Left kidney (tissue), 8 donors: ENCODE results near the gene USP2. TPM values are rescaled to one million over a fixed set of nuclear protein-coding genes. Genes with fewer than 3 reads are reported as not detected.

Experiments
- DNase-seq: peaks from one replicate; pipeline ENCODE4 v3.0.0-alpha.2; 2013
- long read RNA-seq, 8 donors: transcript quantifications; one replicate each; lab custom pipeline, GENCODE V29; 2026
- polyA plus RNA-seq: library from polyadenylated mRNA; unstranded; fragments of 120-200 nt; gene quantifications from one replicate; pipeline ENCODE4 v1.2.1, GENCODE V29; 2013; ENCODE audit not compliant: insufficient read length

USP2 gene
- polyA plus RNA-seq: 10.4 TPM
- long read RNA-seq, donor 1, partial matches to known transcripts: 0 of 2 reads
- long read RNA-seq, donor 1, other reads (novel, unspliced or antisense): 0 of 2 reads
- long read RNA-seq, donor 2, partial matches to known transcripts: 0 of 2 reads
- long read RNA-seq, donor 2, other reads (novel, unspliced or antisense): 0 of 2 reads
- long read RNA-seq, donor 3, partial matches to known transcripts: 0 of 3 reads
- long read RNA-seq, donor 3, other reads (novel, unspliced or antisense): 0 of 3 reads
- long read RNA-seq, donor 4: 0 reads
- long read RNA-seq, donor 5: 0 reads
- long read RNA-seq, donor 6, partial matches to known transcripts: 0 of 1 reads
- long read RNA-seq, donor 6, other reads (novel, unspliced or antisense): 0 of 1 reads
- long read RNA-seq, donor 7, partial matches to known transcripts: 0 of 2 reads
- long read RNA-seq, donor 7, other reads (novel, unspliced or antisense): 0 of 2 reads
- long read RNA-seq, donor 8: 0 reads

- peak; percentile 95 for DNase-seq
These were observed at the start of gene USP2 for GRCh38 chr11:119381181-119381988. Gene USP2, minus strand, starts transcription at chr11:119381690. Its CDS starts 8,210 bp downstream, at chr11:119373480.

GRCh38 chr11:119427279-119427678 lies 45.8 kb upstream of the USP2 start:
- no peak for DNase-seq

- no peak for DNase-seq
These were observed 44.7 kb upstream of the USP2 start for GRCh38 chr11:119426142-119426541.

GRCh38 chr11:119424775-119425174 lies 43.3 kb upstream of the USP2 start:
- DNase-seq: no peak

- DNase-seq: no peak
These were observed 42.8 kb upstream of the USP2 start for GRCh38 chr11:119424276-119424675.

GRCh38 chr11:119423509-119424254 lies 42.2 kb upstream of the USP2 start:
- no peak for DNase-seq

GRCh38 chr11:119422809-119423508 lies 41.5 kb upstream of the USP2 start, which contains the start of gene THY1:
Gene THY1, minus strand, starts transcription at chr11:119423172. Its CDS starts 2,267 bp downstream, at chr11:119420905.
- no peak for DNase-seq

- no peak for DNase-seq
These were observed 40.7 kb upstream of the USP2 start for GRCh38 chr11:119421941-119422808.

- no peak for DNase-seq
These were observed 39.9 kb upstream of the USP2 start for GRCh38 chr11:119421351-119421750.

GRCh38 chr11:119420631-119421030 lies 39.1 kb upstream of the USP2 start:
- no peak for DNase-seq

- DNase-seq: no peak
These were observed 38.5 kb upstream of the USP2 start for GRCh38 chr11:119419834-119420492.

GRCh38 chr11:119419246-119419645 lies 37.8 kb upstream of the USP2 start:
- no peak for DNase-seq

- no peak for DNase-seq
These were observed 37.3 kb upstream of the USP2 start for GRCh38 chr11:119418759-119419158.

GRCh38 chr11:119417726-119418540 lies 36.4 kb upstream of the USP2 start:
- DNase-seq: no peak

- no peak for DNase-seq
These were observed 35.4 kb upstream of the USP2 start for GRCh38 chr11:119416606-119417580.

GRCh38 chr11:119415966-119416365 lies 34.5 kb upstream of the USP2 start:
- DNase-seq: no peak

- DNase-seq: no peak
These were observed 34.0 kb upstream of the USP2 start for GRCh38 chr11:119415517-119415916.

- no peak for DNase-seq
These were observed 33.2 kb upstream of the USP2 start for GRCh38 chr11:119414734-119415133.
